ENCODE results near the gene PAQR7.
A peak's percentile ranks its signal among the peaks of the same experiment; 100 is the strongest.

Gene PAQR7

GRCh38 chr1:25900219-25900618 is 24.7 kb upstream of the PAQR7 start:
- no peak for DNase-seq

- DNase-seq: no peak
These were observed 24.3 kb upstream of the PAQR7 start for GRCh38 chr1:25899792-25900191.

- no peak for DNase-seq
These were observed 22.9 kb upstream of the PAQR7 start for GRCh38 chr1:25898223-25899015.

- no peak for DNase-seq
These were observed 22.2 kb upstream of the PAQR7 start for GRCh38 chr1:25897754-25898153.

GRCh38 chr1:25896266-25896665 is 20.8 kb upstream of the PAQR7 start:
- no peak for DNase-seq

GRCh38 chr1:25895365-25895990 is 20.0 kb upstream of the PAQR7 start:
- DNase-seq: peak; percentile 93 to 94

- no peak for DNase-seq
These were observed 17.6 kb upstream of the PAQR7 start for GRCh38 chr1:25893116-25893515.

- no peak for DNase-seq
These were observed 16.1 kb upstream of the PAQR7 start for GRCh38 chr1:25891606-25892005.

- DNase-seq: no peak
These were observed 14.9 kb upstream of the PAQR7 start for GRCh38 chr1:25890239-25891034.

GRCh38 chr1:25889470-25889869 is 14.0 kb upstream of the PAQR7 start:
- no peak for DNase-seq

GRCh38 chr1:25888426-25888987 is 13.0 kb upstream of the PAQR7 start:
- DNase-seq: no peak

- DNase-seq: no peak
These were observed 10.1 kb upstream of the PAQR7 start for GRCh38 chr1:25885602-25886001.

- DNase-seq: no peak
These were observed 5.8 kb upstream of the PAQR7 start for GRCh38 chr1:25881266-25881665.

- DNase-seq: no peak
These were observed 5.0 kb upstream of the PAQR7 start for GRCh38 chr1:25880518-25880917.

GRCh38 chr1:25879675-25880074 is 4.2 kb upstream of the PAQR7 start:
- DNase-seq: no peak

- no peak for DNase-seq
These were observed 3.2 kb upstream of the PAQR7 start for GRCh38 chr1:25878690-25879089.

- no peak for DNase-seq
These were observed 1.6 kb upstream of the PAQR7 start for GRCh38 chr1:25877155-25877554.

- no peak for DNase-seq
These were observed 1.2 kb upstream of the PAQR7 start for GRCh38 chr1:25876693-25877077.

- peak in 1 of 2 donors; percentile 14 for DNase-seq
These were observed 566 bp upstream of the PAQR7 start for GRCh38 chr1:25875856-25876692.

GRCh38 chr1:25874635-25875153 is 814 bp downstream of the PAQR7 start:
- DNase-seq: no peak

- DNase-seq: no peak
These were observed 1.3 kb downstream of the PAQR7 start for GRCh38 chr1:25874209-25874608.

- no peak for DNase-seq
These were observed 2.4 kb downstream of the PAQR7 start for GRCh38 chr1:25873120-25873519.
